Tongue (tissue), 2 donors: ENCODE measurements around the gene MYO1D. TPM values are rescaled to one million over a fixed set of nuclear protein-coding genes. Genes with fewer than 3 reads are reported as not detected.
"Not testable (repeated sequence)": the region's sequence is repeated elsewhere in the genome, so short reads cannot be mapped to it uniquely, and the experiment has no call there.

ENCODE experiments used
- DNase-seq: peaks from one replicate; pipeline ENCODE4 v3.0.0-alpha.2; 2015
- total RNA-seq: library from RNA; depleted of rRNA; stranded (reverse); fragments of >200 nt; gene quantifications from one replicate; pipeline ENCODE4 v1.2.3, GENCODE V29; 2014

The MYO1D gene
- total RNA-seq, 1 donor from 2014 or later = 25.2 TPM

DNA sequence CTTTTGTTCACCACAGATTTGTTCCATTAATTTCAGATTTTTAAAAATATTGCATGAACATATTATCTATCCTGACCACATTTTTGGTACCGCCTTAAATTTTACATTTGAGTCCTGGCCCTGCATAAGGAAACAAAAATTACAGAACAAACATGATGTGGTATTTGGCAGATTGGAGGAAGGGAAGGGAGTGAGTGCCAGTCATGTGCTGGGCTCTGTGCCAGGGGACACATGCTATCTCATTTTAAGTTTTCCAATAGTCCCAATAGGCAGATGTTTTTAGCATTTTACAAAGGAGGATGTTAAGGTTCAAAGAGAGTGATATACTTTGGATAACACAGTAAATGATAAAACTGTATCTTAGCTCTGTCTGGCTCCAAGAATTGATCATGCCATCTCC is 205.0 kb downstream of the MYO1D start:
- DNase-seq = no peak

DNA sequence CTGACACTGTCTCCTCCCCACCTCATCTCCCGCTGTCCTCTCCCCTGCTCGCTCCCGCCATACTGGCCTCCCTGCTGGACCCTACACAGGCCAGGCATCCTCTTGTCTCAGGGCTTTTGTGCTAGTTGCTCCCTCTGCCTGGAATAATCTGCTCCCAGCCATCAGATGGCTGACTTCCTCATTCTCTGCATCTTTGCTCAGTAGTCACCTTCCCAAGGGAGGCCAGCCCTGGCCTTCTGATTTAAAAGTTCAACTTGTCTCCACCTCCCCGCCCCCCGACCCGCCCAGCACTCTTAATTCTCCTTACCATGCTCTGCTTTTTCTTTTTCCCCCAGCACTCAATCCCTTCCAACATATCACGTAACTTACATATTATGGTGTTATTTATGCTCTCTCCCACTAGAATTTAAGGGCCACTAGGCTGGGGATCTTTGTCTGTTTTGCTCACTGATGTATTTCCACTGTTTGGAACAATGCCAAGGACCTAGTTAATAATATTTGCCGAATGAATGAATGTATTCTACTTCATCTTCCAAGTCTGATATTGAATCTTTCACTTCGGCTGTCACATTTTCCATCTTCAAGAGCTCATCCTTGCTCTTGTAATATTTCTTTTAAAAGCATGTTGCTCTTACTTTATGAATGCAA is 211.9 kb downstream of the MYO1D start:
- no peak for DNase-seq

DNA sequence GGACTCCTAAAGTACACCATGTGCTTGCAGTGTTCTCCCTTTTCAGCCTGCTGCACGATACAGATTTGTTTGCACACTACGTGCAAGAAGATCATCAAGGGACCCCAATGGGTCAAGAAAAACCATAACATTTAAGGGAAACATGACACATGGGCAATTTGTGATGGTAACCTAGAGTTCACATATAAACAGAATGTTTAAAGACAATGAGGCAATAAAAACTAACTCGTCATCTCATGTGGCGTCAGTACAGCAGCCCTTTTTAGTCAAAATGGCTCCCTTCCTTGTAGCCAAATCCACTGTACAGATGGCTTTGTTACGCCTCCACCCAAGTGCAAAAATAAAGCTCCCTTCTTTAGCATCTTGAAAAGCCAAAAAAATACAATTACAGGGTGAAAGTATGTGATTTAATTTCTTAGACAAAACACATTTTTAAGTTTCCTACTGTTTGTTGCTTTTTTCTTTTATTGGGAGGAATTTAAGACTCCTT is 216.4 kb downstream of the MYO1D start:
- no peak for DNase-seq

DNA sequence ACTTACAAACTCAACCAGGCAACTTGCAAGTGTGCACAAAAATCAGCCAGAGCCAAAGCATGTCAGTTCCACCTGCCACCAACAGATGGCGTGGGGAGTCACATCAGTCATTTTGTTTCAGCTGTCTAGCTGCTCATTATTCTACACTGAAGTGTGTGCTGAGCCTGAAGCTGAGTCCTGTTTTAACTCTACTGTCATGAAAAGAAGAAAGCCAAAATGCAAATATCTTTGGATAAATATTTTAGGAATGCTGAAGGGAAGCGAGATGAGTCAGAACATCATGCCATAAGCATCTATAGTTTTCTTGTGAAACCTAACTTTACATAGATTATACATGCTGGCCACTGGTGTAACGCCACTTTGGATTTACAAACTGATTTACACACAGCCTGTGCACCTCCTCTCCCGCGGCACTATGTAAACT is 217.5 kb downstream of the MYO1D start:
- DNase-seq = peak; percentile 87

DNA sequence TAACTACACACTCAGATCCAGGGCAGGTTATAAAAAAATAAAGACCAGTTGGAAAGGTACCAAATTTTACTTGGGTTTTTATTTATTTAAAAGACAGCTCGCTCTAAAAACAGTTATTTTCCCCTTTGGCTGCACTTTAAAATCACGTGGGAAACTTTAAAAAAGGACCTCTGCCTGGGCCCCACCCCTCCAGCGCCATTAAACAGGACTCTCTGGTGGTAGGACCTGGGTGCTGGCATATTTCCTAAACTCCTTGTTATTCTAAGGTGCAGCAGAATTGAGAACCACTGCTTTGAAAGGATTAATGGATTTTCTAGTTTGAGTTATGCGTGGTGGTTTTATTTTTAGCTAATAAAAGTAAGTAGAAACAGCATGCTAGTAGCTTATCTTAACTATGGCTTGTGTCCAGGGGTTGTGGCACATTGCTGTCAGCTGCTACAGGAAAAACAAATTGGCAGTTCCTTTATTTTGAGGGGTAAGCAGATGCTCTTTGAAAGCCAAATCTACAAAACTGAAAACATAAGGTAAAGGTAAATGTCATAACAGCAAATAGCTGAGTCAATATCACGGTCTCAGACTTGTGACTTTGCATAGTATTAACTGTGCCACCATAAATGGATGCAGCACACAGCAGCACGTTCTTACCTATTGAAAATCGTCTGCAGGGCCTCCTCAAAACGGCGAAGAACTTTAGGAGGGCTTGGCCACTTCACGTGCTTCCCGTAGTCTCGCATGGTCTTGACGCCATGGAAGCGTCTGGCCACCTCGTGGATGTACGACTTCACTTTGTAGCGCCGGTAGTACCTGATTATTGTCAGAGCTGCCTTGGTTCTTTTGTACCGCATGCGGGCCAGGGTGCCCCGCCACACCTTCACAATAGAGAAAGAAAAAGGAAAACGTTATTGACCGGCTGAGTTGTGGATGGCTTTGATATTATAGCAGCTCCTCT is 218.2 kb downstream of the MYO1D start:
- DNase-seq = no peak

DNA sequence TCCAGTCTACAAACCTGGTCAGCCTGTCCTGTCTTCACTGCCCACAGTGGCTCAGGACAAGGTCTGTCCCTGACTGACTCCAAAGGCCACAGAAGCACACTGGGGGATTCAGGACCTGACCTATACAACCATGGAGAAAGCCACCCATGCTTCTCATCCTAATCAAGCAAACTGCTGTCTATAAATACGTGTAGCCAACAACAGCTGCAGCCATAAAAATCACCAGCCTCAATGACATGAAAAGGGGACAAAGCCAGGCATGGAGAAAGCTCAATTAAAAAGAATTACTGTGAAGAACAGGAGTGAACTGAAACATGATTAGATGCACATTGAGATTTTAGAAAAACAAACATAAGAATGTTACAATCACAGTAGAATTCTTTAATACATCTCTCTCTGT is 220.0 kb downstream of the MYO1D start:
- DNase-seq = no peak

DNA sequence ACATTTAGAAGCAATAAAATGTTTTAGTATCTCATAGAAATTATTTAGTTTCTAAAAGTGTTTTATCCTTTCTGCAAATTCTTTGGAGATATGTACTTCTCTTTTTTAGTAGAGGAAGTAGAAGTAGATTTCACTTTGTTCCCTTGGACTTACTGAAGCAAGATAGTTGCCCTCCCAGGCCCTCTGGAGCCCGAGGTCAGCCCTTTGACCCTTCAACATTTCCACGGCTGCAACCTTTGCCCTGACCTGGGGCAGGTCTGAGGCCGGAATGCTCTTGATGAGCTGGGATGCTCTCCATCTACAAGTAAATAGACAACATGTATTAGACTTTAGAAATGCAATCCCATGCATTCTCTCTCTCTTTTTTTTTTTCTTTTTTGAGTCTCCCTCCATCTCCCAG is 222.6 kb downstream of the MYO1D start:
- DNase-seq = no peak

DNA sequence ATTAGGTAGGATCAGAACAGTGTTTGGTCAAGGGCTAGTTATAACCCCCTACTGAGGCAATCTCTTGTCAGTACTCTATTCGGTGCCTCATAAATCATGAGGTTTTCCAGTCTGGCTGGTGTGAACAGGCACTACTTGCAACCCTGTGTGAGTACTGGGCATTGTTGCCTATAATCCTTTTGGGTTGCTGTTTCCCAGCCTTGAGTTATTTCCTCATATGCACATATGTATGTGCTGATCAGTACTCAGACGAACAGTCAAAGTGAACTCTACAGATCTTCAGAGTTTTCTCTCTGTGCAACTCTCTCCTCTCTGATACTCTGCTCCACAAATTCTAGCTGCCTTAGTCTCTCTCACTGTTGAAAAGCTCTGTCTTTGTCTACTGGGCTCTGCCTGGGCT is 225.8 kb downstream of the MYO1D start:
- DNase-seq = no peak

DNA sequence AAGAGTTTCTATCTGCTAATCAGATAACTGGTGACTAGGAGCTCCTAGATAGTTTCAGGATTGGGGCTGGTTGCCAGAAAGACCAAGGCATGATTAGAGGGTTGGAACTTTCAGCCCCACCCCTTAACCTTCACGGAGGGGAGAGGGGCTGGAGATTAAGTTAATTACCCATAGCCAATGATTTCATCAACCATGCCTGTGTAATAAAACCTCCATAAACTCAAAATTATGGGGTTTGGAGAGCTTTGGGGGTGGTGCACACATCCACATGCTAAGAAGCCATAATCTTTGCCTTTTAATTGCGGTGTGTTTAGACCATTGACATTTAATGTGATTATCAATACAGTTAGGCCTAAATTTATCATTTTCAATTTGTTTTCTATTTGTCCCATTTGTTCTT is 228.5 kb downstream of the MYO1D start:
- no peak for DNase-seq

DNA sequence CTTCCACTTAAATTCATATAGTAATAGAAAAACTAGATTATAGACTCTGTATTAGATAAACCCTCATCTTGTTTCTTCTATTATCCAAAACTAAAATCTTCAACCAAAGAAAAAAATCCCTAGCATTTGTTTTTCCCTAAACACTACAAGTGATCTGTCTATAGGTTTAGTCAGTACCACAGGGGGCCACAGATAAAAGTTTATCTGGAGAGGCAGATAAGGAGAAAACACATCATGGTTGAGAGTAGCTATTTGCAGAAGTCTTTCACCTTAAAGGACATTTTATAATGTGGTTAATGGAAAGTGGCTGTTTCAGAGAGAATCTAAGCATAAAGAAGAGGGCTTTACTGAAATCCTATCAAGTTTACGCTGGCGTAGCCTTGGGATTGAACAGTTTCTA is 230.0 kb downstream of the MYO1D start:
- no peak for DNase-seq

DNA sequence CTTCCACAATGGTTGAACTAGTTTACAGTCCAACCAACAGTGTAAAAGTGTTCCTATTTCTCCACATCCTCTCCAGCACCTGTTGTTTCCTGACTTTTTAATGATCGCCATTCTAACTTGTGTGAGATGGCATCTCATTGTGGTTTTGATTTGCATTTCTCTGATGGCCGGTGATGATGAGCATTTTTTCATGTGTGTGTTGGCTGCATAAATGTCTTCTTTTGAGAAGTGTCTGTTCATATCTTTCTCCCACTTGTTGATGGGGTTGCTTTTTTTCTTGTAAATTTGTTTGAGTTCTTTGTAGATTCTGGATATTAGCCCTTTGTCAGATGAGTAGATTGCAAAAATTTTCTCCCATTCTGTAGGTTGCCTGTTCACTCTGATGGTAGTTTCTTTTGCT is 235.4 kb downstream of the MYO1D start:
- not testable (repeated sequence) for DNase-seq

DNA sequence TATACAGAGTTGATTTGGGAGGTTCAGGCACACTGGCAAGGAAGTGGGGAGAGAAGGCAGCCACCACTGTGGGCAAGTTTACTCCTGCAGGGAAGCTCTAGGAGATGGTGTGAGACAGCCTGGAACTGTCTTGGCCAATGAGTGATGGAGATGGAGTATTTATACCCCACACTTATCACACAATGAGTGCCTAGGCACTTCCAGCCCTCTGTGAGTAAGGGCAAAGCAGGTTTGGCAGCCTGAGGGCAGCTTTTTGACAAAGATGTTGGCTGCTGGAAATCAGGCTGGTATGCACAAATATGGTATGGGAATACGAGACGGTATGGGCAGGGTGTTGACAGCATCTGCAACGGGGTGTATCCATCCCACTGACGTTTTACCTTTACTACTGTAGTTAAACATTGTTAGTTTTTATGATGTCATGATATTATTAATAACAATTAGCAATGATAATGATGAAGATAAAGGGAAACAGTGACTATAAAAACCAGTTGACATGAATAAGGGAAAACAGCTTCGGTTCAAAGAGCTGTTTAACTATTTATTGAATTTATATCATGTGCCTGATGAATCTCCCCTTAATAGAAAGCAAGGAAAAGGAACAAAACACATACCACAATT is 240.2 kb downstream of the MYO1D start:
- no peak for DNase-seq

DNA sequence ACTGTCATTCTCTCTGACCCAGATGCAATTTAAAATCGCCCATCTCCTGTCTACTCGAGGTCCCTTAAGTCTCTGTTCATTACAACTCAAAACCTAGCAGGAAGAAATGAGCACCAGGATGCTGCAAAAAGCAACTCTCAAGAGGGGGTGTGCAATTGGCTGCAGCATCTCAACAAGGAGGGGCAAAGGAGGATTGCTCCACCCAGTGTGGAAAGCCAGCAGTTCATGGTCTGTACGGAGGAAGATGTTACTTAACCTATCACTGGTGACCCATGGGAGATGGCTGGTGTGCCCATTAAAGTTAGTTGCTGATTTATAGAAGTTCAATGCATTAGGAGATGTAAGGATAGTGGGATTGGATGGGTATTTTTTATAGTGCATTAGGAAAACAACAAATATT is 242.8 kb downstream of the MYO1D start:
- no peak for DNase-seq

DNA sequence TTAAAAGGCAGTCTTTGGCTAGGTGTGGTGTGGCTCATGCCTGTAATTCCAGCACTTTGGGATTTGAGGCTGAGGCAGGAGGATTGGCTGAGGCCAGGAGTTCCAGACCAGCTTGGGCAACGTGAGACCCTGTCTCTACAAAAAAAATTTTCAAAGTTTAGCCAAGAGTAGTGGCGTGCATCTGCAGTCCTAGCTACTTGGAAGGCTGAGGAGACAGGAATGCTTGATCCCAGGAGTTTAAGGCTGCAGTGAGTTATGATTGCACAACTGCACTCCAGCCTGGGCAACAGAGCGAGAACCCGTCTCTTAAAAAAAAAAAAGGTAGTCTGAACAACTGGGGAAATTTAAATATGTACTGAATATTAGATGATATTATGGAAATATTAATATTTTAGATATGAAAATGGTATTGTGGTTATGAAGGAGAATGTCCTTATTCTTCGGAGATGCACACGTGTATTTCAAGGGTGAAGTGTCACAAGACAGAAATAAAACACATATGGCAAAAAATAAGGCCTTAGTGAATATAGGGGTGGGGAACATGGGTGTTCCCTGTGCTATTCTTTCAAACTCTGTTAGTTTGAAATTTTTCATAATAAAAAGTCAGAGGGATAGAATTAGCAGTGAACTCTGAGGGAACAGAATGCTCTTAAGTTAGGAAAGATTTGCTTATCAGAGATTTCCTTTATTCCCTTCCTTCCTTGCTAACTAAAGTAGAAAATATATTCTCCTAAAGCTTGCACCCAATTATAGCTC is 245.4 kb downstream of the MYO1D start:
- DNase-seq = no peak

DNA sequence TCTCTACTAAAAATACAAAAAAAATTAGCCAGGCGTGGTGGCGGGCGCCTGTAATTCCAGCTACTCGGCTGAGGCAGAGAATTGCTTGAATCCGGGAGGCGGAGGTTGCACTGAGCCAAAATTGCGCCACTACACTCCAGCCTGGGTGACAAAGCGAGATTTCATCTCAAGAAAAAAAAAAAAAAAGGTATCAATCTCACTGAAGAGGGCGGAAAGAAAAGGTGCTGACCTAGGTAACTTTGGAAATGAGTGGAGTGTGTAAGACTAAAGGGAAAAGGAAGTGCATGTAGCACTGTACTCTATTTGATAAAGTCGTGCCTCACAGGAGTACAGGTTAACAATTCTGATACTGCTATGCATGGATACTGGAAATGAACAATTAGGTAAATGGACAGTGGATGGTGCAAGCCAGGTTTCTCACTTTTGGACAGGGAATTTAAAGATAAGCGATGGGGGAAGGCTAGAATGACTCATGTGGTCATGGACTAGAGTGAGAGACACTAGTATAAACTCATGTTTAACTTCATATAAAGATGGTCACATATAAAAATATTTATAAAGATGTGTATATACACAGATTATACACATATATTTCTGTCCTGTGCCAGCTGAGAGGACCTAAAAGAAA is 247.2 kb downstream of the MYO1D start:
- no peak for DNase-seq

DNA sequence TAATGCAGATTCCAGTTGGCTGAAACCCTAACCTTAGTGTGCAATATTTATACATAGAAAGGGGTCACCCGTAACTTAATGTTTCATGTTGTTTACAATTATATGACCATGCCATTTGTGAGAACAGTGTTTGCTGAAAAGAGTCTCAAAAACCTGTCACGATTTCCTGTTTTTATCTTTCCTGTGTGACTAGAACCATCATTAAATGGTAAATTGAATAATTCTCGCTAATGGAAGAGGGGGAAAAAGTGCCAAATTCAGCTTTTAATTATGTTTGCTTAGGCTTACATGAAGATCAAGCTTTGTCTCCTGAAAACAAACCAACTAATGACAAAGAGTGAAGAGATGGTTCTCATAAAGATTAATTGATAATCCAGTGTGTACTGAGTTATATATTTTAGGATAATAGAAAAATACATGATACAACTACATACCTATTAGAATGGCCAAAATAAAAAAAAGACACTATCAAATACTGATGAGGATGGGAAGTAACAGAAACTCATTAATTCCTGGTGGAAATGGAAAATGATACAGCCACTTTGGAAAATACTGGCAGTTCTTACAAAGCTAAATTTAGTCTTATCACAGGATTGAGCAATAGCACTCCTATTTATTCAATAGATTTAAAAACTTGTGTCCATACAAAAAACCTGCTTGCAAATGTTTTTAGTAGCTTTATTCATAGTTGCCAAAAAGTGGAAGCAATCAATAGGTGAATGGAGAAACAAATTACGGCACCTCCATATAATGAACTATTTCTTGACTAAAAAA is 248.5 kb downstream of the MYO1D start:
- DNase-seq = no peak

DNA sequence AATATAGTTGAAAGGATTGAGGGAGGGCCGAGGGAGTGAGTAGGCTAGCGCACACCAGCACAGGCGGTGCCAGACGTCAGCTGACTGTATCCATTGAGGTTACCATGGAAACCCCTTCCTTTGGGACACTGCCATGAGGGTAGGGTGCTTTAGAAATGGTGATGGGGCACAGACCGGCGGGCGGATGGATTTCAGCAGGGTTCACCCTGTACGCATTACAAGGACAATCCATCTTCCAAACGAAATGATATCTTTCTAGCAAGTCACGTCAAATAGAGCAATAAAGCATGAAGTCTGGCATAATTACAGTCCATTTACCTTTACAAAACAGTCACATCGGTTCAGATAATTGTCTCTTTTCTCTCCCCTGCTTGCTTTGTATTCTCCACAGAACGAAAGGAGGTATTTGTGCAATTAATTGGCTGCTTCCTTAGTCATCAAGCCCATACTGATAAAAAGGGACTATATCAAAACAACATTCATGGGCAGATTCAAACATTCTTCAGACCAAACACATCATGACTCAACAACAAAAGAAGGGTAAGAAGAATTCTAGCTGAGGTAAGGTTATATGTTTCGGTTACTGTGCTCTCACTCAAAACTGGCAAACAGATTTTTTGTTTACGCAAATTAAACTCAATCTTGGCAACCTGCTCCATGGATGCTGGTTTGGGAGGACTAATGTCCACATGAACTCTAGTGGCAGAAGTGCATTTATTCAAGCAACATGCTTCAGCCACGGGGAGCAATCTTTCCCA is 249.5 kb downstream of the MYO1D start:
- DNase-seq = peak; percentile 48

DNA sequence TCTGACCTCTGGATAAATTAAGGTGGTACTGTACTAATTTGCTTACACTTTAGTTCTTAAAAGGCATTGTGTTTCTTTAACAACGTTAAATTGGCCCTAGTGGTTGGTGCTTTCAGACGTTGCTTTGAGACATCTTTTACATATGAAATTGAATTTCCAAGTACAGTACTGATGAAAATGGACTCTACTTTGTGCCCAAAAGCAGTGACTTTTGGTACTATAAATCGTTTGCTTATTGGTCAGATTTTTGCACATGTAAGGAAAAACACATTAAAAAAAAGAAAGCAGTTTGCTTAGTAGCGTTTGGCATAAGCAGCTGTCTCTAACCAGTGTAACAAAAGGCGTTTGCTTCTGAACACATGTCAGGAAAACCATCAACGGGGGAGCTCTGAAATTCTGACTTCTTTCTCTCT is 250.5 kb downstream of the MYO1D start:
- peak; percentile 55 for DNase-seq

DNA sequence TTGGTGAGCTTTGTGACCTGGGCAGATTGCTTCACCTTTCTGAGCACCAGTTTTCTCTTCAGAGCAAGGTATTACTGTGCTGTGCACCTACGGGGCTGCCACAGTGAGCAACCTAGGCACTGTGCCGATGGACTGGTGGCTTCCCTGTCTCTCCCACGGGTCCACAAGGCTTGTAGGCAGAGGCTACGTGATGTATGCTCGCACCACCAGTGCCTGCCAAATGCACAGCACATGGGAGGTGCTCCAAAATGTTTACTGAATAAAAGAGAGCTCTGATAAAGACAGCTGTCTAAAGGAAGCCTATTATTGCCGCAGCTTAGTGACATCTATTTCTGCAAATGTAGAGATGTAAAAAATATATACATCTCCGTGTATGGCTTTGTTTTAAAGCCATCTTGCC is 251.0 kb downstream of the MYO1D start:
- DNase-seq = peak; percentile 82

DNA sequence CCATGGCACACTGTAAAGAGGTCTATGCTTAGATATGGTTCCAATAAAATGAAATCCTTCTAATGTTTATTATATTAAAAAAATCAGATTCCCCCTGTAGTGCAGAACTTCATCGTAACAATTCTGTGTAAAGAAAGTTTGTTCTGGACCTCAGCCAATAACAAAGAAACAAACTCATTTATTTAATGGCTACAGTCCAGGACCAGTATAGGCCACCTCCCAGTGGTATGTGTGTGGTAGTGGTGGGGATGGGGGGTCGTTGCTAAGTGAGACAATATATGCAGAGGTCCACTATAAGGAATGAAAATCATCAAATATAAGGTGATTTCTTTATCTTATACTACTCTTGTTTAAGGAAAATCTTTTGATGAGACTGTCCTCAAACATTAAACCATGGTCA is 253.7 kb downstream of the MYO1D start:
- no peak for DNase-seq
